ENCODE measurements around the gene SH2D4B. TPM values are rescaled to one million over a fixed set of nuclear protein-coding genes. Genes with fewer than 3 reads are reported as not detected.

The SH2D4B gene
- total RNA-seq, 1 experiment from 2014 or later, result 0.07 TPM

- Histone ChIP-seq H3K27me3 (ENCODE audit: low read length) (no peaks in the 10 kb centered on the region), H3K27ac (ENCODE audit: low read length) (no peak overlapping the region), H3K9ac (ENCODE audit: low read length) (no peak overlapping the region), H2AFZ (ENCODE audit: low read length) (no peak overlapping the region), H3K4me1 (ENCODE audit: low read length) (peaks cover 18% of the 10 kb centered on the region), H4K20me1 (ENCODE audit: insufficient read depth, low read depth, low read length) (no peaks in the 10 kb centered on the region), H3K9me2 (replicated peaks; ENCODE audit: insufficient read depth, low read length) (no peaks in the 10 kb centered on the region), H3K9me3 (ENCODE audit: low read length) (no peaks in the 10 kb centered on the region), H3K4me2 (ENCODE audit: low read depth, low read length, poor library complexity, severe bottlenecking) (no peak overlapping the region), H3K4me3 (ENCODE audit: low read length) (no peak overlapping the region), H3K79me2 (ENCODE audit: low read length) (no peaks in the 10 kb centered on the region), H3K36me3 (ENCODE audit: insufficient read depth, low read length) (no peaks in the 10 kb centered on the region)
- peak; percentile 83 for DNase-seq
These were observed 58.9 kb downstream of the SH2D4B start for GRCh38 chr10:80596391-80597257.

- peak overlapping the region; percentile 60 for H3K27ac ChIP-seq (ENCODE audit: low read length)
- peak overlapping the region; percentile 38; the same call in 1 of the 2 replicates for H3K9ac ChIP-seq (ENCODE audit: low read length)
- H4K20me1 ChIP-seq (ENCODE audit: insufficient read depth, low read depth, low read length), result no peaks in the 10 kb centered on the region
- H3K4me2 ChIP-seq (ENCODE audit: low read depth, low read length, poor library complexity, severe bottlenecking), result peak overlapping the region; percentile 13
- no peaks in the 10 kb centered on the region for H3K36me3 ChIP-seq (ENCODE audit: insufficient read depth, low read length)
- H2AFZ ChIP-seq (ENCODE audit: low read length), result peak overlapping the region; percentile 76; the same call in 1 of the 2 replicates
- no peak overlapping the region for H3K4me3 ChIP-seq (ENCODE audit: low read length)
- DNase-seq, result peak; percentile 41
- H3K4me1 ChIP-seq (ENCODE audit: low read length), result peaks cover 18% of the 10 kb centered on the region
- H3K27me3 ChIP-seq (ENCODE audit: low read length), result no peaks in the 10 kb centered on the region
- H3K9me2 ChIP-seq (replicated peaks; ENCODE audit: insufficient read depth, low read length), result no peaks in the 10 kb centered on the region
- no peaks in the 10 kb centered on the region for H3K79me2 ChIP-seq (ENCODE audit: low read length)
- H3K9me3 ChIP-seq (ENCODE audit: low read length), result no peaks in the 10 kb centered on the region
These were observed 60.5 kb downstream of the SH2D4B start for GRCh38 chr10:80598084-80598798.

- Histone ChIP-seq H3K4me3 (ENCODE audit: low read length) (no peak overlapping the region), H3K79me2 (ENCODE audit: low read length) (no peaks in the 10 kb centered on the region), H3K27ac (ENCODE audit: low read length) (no peak overlapping the region), H3K36me3 (ENCODE audit: insufficient read depth, low read length) (no peaks in the 10 kb centered on the region), H3K9me2 (replicated peaks; ENCODE audit: insufficient read depth, low read length) (no peaks in the 10 kb centered on the region), H3K4me1 (ENCODE audit: low read length) (peaks cover 18% of the 10 kb centered on the region), H3K4me2 (ENCODE audit: low read depth, low read length, poor library complexity, severe bottlenecking) (peak overlapping the region; percentile 28), H2AFZ (ENCODE audit: low read length) (no peak overlapping the region), H3K9ac (ENCODE audit: low read length) (no peak overlapping the region), H3K27me3 (ENCODE audit: low read length) (no peaks in the 10 kb centered on the region), H4K20me1 (ENCODE audit: insufficient read depth, low read depth, low read length) (no peaks in the 10 kb centered on the region), H3K9me3 (ENCODE audit: low read length) (no peaks in the 10 kb centered on the region)
- DNase-seq, result no peak
These were observed 61.2 kb downstream of the SH2D4B start for GRCh38 chr10:80598951-80599350.

- Histone ChIP-seq H3K27ac (ENCODE audit: low read length) (no peak overlapping the region), H3K36me3 (ENCODE audit: insufficient read depth, low read length) (no peaks in the 10 kb centered on the region), H3K4me1 (ENCODE audit: low read length) (peaks cover 18% of the 10 kb centered on the region), H3K27me3 (ENCODE audit: low read length) (no peaks in the 10 kb centered on the region), H3K9me3 (ENCODE audit: low read length) (no peaks in the 10 kb centered on the region), H4K20me1 (ENCODE audit: insufficient read depth, low read depth, low read length) (no peaks in the 10 kb centered on the region), H3K4me2 (ENCODE audit: low read depth, low read length, poor library complexity, severe bottlenecking) (peak overlapping the region; percentile 28), H3K9ac (ENCODE audit: low read length) (no peak overlapping the region), H2AFZ (ENCODE audit: low read length) (no peak overlapping the region), H3K79me2 (ENCODE audit: low read length) (no peaks in the 10 kb centered on the region), H3K4me3 (ENCODE audit: low read length) (no peak overlapping the region), H3K9me2 (replicated peaks; ENCODE audit: insufficient read depth, low read length) (no peaks in the 10 kb centered on the region)
- peak; percentile 86 for DNase-seq
These were observed 61.7 kb downstream of the SH2D4B start for GRCh38 chr10:80599424-80599847.

GRCh38 chr10:80600256-80600655, 62.6 kb downstream of the SH2D4B start:
- no peak for DNase-seq
- Histone ChIP-seq H3K27me3 (ENCODE audit: low read length) (no peaks in the 10 kb centered on the region), H3K79me2 (ENCODE audit: low read length) (no peaks in the 10 kb centered on the region), H3K4me1 (ENCODE audit: low read length) (peaks cover 18% of the 10 kb centered on the region), H3K4me3 (ENCODE audit: low read length) (no peak overlapping the region), H3K9me3 (ENCODE audit: low read length) (no peaks in the 10 kb centered on the region), H3K4me2 (ENCODE audit: low read depth, low read length, poor library complexity, severe bottlenecking) (no peak overlapping the region), H4K20me1 (ENCODE audit: insufficient read depth, low read depth, low read length) (no peaks in the 10 kb centered on the region), H3K9me2 (replicated peaks; ENCODE audit: insufficient read depth, low read length) (no peaks in the 10 kb centered on the region), H3K36me3 (ENCODE audit: insufficient read depth, low read length) (no peaks in the 10 kb centered on the region), H3K27ac (ENCODE audit: low read length) (no peak overlapping the region), H2AFZ (ENCODE audit: low read length) (no peak overlapping the region), H3K9ac (ENCODE audit: low read length) (no peak overlapping the region)

- no peak overlapping the region for H2AFZ ChIP-seq (ENCODE audit: low read length)
- H3K9me3 ChIP-seq (ENCODE audit: low read length), result no peaks in the 10 kb centered on the region
- H4K20me1 ChIP-seq (ENCODE audit: insufficient read depth, low read depth, low read length), result no peaks in the 10 kb centered on the region
- no peaks in the 10 kb centered on the region for H3K79me2 ChIP-seq (ENCODE audit: low read length)
- no peaks in the 10 kb centered on the region for H3K9me2 ChIP-seq (replicated peaks; ENCODE audit: insufficient read depth, low read length)
- H3K27me3 ChIP-seq (ENCODE audit: low read length), result no peaks in the 10 kb centered on the region
- H3K9ac ChIP-seq (ENCODE audit: low read length), result no peak overlapping the region
- peaks cover 15% of the 10 kb centered on the region for H3K4me1 ChIP-seq (ENCODE audit: low read length)
- no peak for DNase-seq
- no peak overlapping the region for H3K27ac ChIP-seq (ENCODE audit: low read length)
- no peaks in the 10 kb centered on the region for H3K36me3 ChIP-seq (ENCODE audit: insufficient read depth, low read length)
- H3K4me2 ChIP-seq (ENCODE audit: low read depth, low read length, poor library complexity, severe bottlenecking), result no peak overlapping the region
- H3K4me3 ChIP-seq (ENCODE audit: low read length), result no peak overlapping the region
These were observed 65.2 kb downstream of the SH2D4B start for GRCh38 chr10:80602881-80603280.

GRCh38 chr10:80603516-80603915, 65.8 kb downstream of the SH2D4B start:
- no peak overlapping the region for H3K4me3 ChIP-seq (ENCODE audit: low read length)
- no peak overlapping the region for H3K27ac ChIP-seq (ENCODE audit: low read length)
- no peaks in the 10 kb centered on the region for H3K27me3 ChIP-seq (ENCODE audit: low read length)
- H4K20me1 ChIP-seq (ENCODE audit: insufficient read depth, low read depth, low read length), result no peaks in the 10 kb centered on the region
- no peaks in the 10 kb centered on the region for H3K9me2 ChIP-seq (replicated peaks; ENCODE audit: insufficient read depth, low read length)
- DNase-seq, result no peak
- no peak overlapping the region for H2AFZ ChIP-seq (ENCODE audit: low read length)
- no peaks in the 10 kb centered on the region for H3K79me2 ChIP-seq (ENCODE audit: low read length)
- H3K36me3 ChIP-seq (ENCODE audit: insufficient read depth, low read length), result no peaks in the 10 kb centered on the region
- no peak overlapping the region for H3K4me2 ChIP-seq (ENCODE audit: low read depth, low read length, poor library complexity, severe bottlenecking)
- no peak overlapping the region for H3K9ac ChIP-seq (ENCODE audit: low read length)
- no peaks in the 10 kb centered on the region for H3K9me3 ChIP-seq (ENCODE audit: low read length)
- peaks cover 9% of the 10 kb centered on the region for H3K4me1 ChIP-seq (ENCODE audit: low read length)

GRCh38 chr10:80608706-80609105, 71.0 kb downstream of the SH2D4B start:
- H3K79me2 ChIP-seq (ENCODE audit: low read length), result no peaks in the 10 kb centered on the region
- no peak overlapping the region for H3K4me3 ChIP-seq (ENCODE audit: low read length)
- H3K9me3 ChIP-seq (ENCODE audit: low read length), result no peaks in the 10 kb centered on the region
- no peak overlapping the region for H2AFZ ChIP-seq (ENCODE audit: low read length)
- H3K27ac ChIP-seq (ENCODE audit: low read length), result no peak overlapping the region
- H3K9me2 ChIP-seq (replicated peaks; ENCODE audit: insufficient read depth, low read length), result no peaks in the 10 kb centered on the region
- no peaks in the 10 kb centered on the region for H3K27me3 ChIP-seq (ENCODE audit: low read length)
- DNase-seq, result no peak
- H3K4me2 ChIP-seq (ENCODE audit: low read depth, low read length, poor library complexity, severe bottlenecking), result no peak overlapping the region
- no peaks in the 10 kb centered on the region for H3K36me3 ChIP-seq (ENCODE audit: insufficient read depth, low read length)
- no peaks in the 10 kb centered on the region for H3K4me1 ChIP-seq (ENCODE audit: low read length)
- H4K20me1 ChIP-seq (ENCODE audit: insufficient read depth, low read depth, low read length), result no peaks in the 10 kb centered on the region
- no peak overlapping the region for H3K9ac ChIP-seq (ENCODE audit: low read length)
